WTC11 (cell line): Measurements from ENCODE around the gene RTN4. TPM values are rescaled to one million over a fixed set of nuclear protein-coding genes. Genes with fewer than 3 reads are reported as not detected.

Source experiments
- ATAC-seq: fragments of 200-7000 bp; cut with Tn5 transposase; 2 replicates; pipeline ENCODE4 v1.10.0; 2021; ENCODE audit warnings: mild to moderate bottlenecking, moderate library complexity
- CTCF ChIA-PET: fragments of 300-600 bp; sonication (Branson Sonifier 250); formaldehyde crosslinking; loops from one replicate; lab custom pipeline; 2021; ENCODE audit warnings: antibody characterized with exemption; lab: Charles Lee
- POLR2A ChIA-PET: fragments of 350-600 bp; sonication (Branson Sonifier 250); formaldehyde crosslinking; loops from one replicate; lab custom pipeline; 2021; ENCODE audit warnings: antibody characterized with exemption; lab: Charles Lee
- DNase-seq: peaks from one replicate; pipeline ENCODE4 v3.0.0; 2021; ENCODE audit warnings: low spot score
- H3K27ac Mint-ChIP-seq: 2 replicates; pipeline ENCODE4 v1.8.0; 2021; ENCODE audit warnings: mixed read lengths
- H3K27me3 Mint-ChIP-seq: 2 replicates; pipeline ENCODE4 v1.8.0; 2021; ENCODE audit warnings: low read depth, mild to moderate bottlenecking, moderate library complexity, mixed read lengths
- H3K36me3 Mint-ChIP-seq: 2 replicates; pipeline ENCODE4 v1.8.0; 2021; ENCODE audit warnings: mixed read lengths
- H3K4me1 Mint-ChIP-seq: 2 replicates; pipeline ENCODE4 v1.8.0; 2022; ENCODE audit warnings: mixed read lengths
- H3K4me3 Mint-ChIP-seq: 2 replicates; pipeline ENCODE4 v1.8.0; 2021; ENCODE audit warnings: mild to moderate bottlenecking, moderate library complexity, mixed read lengths
- H3K9me3 Mint-ChIP-seq: 2 replicates; pipeline ENCODE4 v1.8.0; 2021; ENCODE audit warnings: mixed read lengths
- ATF1 ChIP-seq: sonication (generic); formaldehyde crosslinking; IDR thresholded peaks from 2 replicates; pipeline ENCODE4 v1.8.1; 2023; ENCODE audit warnings: mild to moderate bottlenecking, moderate library complexity, missing genetic modification reagents
- ATF2 ChIP-seq: sonication (generic); formaldehyde crosslinking; IDR thresholded peaks from 2 replicates; pipeline ENCODE4 v1.8.1; 2022; ENCODE audit warnings: low read depth, missing genetic modification reagents, borderline replicate concordance
- ATF6 ChIP-seq: sonication (generic); formaldehyde crosslinking; IDR thresholded peaks from 2 replicates; pipeline ENCODE4 v1.8.1; 2023; ENCODE audit warnings: mild to moderate bottlenecking, missing genetic modification reagents
- CREM ChIP-seq: sonication (generic); formaldehyde crosslinking; IDR thresholded peaks from 2 replicates; pipeline ENCODE4 v1.8.1; 2022; ENCODE audit warnings: mild to moderate bottlenecking, missing genetic modification reagents, moderate library complexity
- CTCF ChIP-seq: fragments of 200-600 bp; IDR thresholded peaks from 2 replicates; pipeline ENCODE4 v1.8.0; 2022; ENCODE audit warnings: antibody characterized with exemption
- E2F4 ChIP-seq: sonication (generic); formaldehyde crosslinking; IDR thresholded peaks from 2 replicates; pipeline ENCODE4 v1.8.1; 2022; ENCODE audit warnings: low read depth, mild to moderate bottlenecking, moderate library complexity, missing genetic modification reagents, borderline replicate concordance
- ELF4 ChIP-seq: sonication (generic); formaldehyde crosslinking; IDR thresholded peaks from 2 replicates; pipeline ENCODE4 v1.8.1; 2022; ENCODE audit warnings: low read depth, mild to moderate bottlenecking, moderate library complexity, missing genetic modification reagents
- ERG ChIP-seq: fragments of 250-450 bp; sonication (Bioruptor Pico); IDR thresholded peaks from 2 replicates; pipeline ENCODE4 v1.8.0; 2021; ENCODE audit warnings: mild to moderate bottlenecking
- FOXP1 ChIP-seq: sonication (generic); formaldehyde crosslinking; IDR thresholded peaks from 2 replicates; pipeline ENCODE4 v1.8.0; 2022; ENCODE audit warnings: missing genetic modification reagents, mild to moderate bottlenecking, moderate library complexity, borderline replicate concordance
- HMGXB4 ChIP-seq: sonication (generic); formaldehyde crosslinking; IDR thresholded peaks from 2 replicates; pipeline ENCODE4 v1.8.1; 2023; ENCODE audit warnings: mild to moderate bottlenecking, moderate library complexity, missing genetic modification reagents
- IRF1 ChIP-seq: sonication (generic); formaldehyde crosslinking; IDR thresholded peaks from 2 replicates; pipeline ENCODE4 v1.8.0; 2023; ENCODE audit warnings: missing genetic modification reagents
- MYBL2 ChIP-seq: sonication (generic); formaldehyde crosslinking; IDR thresholded peaks from 2 replicates; pipeline ENCODE4 v1.8.1; 2023; ENCODE audit warnings: mild to moderate bottlenecking, moderate library complexity, missing genetic modification reagents
- PREB ChIP-seq: sonication (generic); formaldehyde crosslinking; IDR thresholded peaks from 2 replicates; pipeline ENCODE4 v1.8.1; 2022; ENCODE audit warnings: mild to moderate bottlenecking, missing genetic modification reagents, moderate library complexity, borderline replicate concordance
- SP1 ChIP-seq: sonication (generic); formaldehyde crosslinking; conservative IDR thresholded peaks from 2 replicates; pipeline ENCODE4 v1.8.1; 2022; ENCODE audit warnings: missing genetic modification reagents
- TEAD4 ChIP-seq: sonication (generic); formaldehyde crosslinking; IDR thresholded peaks from 2 replicates; pipeline ENCODE4 v1.8.0; 2022; ENCODE audit warnings: mild to moderate bottlenecking, missing genetic modification reagents
- USF1 ChIP-seq: sonication (generic); formaldehyde crosslinking; IDR thresholded peaks from 2 replicates; pipeline ENCODE4 v1.8.0; 2022; ENCODE audit warnings: mild to moderate bottlenecking, missing genetic modification reagents
- USF2 ChIP-seq: sonication (generic); formaldehyde crosslinking; IDR thresholded peaks from 2 replicates; pipeline ENCODE4 v1.8.1; 2023; ENCODE audit warnings: mild to moderate bottlenecking, missing genetic modification reagents, moderate library complexity
- ZNF232 ChIP-seq: sonication (generic); formaldehyde crosslinking; IDR thresholded peaks from 2 replicates; pipeline ENCODE4 v1.8.0; 2022; ENCODE audit warnings: mild to moderate bottlenecking, missing genetic modification reagents
- ZNF317 ChIP-seq: sonication (generic); formaldehyde crosslinking; IDR thresholded peaks from 2 replicates; pipeline ENCODE4 v1.8.1; 2023; ENCODE audit warnings: low read depth, mild to moderate bottlenecking, moderate library complexity, missing genetic modification reagents, borderline replicate concordance
- ZNF396 ChIP-seq: fragments of 250-450 bp; sonication (Bioruptor Pico); IDR thresholded peaks from 2 replicates; pipeline ENCODE4 v1.8.0; 2021; ENCODE audit warnings: mild to moderate bottlenecking, moderate library complexity, borderline replicate concordance
- total RNA-seq: library from RNA; stranded (reverse); gene quantifications from 3 replicates; pipeline ENCODE4 v1.2.3, GENCODE V29; 2021

Gene RTN4
- total RNA-seq, 1 experiment from 2014 or later = 202 TPM

- ChIA-PET CTCF (interaction anchor here (0.7 kb wide), 1 partner anchor 110 kb away, joined by 3 read pairs; no protein-coding TSS in a partner anchor), POLR2A (no interaction called here)
- no peak for DNase-seq
- Mint-ChIP-seq H3K9me3 (no peaks in the 10 kb centered on the region), H3K4me3 (no peak overlapping the region), H3K4me1 (peaks cover 74% of the 10 kb centered on the region), H3K36me3 (no peaks in the 10 kb centered on the region), H3K27me3 (no peaks in the 10 kb centered on the region), H3K27ac (no peak overlapping the region; the same call in 1 of the 2 replicates)
- TF ChIP-seq ELF4 (CRISPR knock-in tag) (no peak), ERG (CRISPR knock-in tag) (no peak), CREM (CRISPR knock-in tag) (no peak), TEAD4 (CRISPR knock-in tag) (no peak), ATF1 (CRISPR knock-in tag) (no peak)
- ATAC-seq = no peak
These were observed 40.8 kb downstream of the RTN4 start for GRCh38 chr2:55009277-55010060.

GRCh38 chr2:55006306-55006705, 43.9 kb downstream of the RTN4 start:
- ChIA-PET CTCF (interaction anchor here (0.6 kb wide), 1 partner anchor 406 kb away, joined by 4 read pairs; no protein-coding TSS in a partner anchor), POLR2A (no interaction called here)
- Mint-ChIP-seq H3K36me3 (no peaks in the 10 kb centered on the region), H3K27ac (peak overlapping the region; percentile 8; the same call in 1 of the 2 replicates), H3K4me1 (peaks cover 58% of the 10 kb centered on the region), H3K27me3 (no peaks in the 10 kb centered on the region), H3K4me3 (no peak overlapping the region), H3K9me3 (no peaks in the 10 kb centered on the region)
- no peak for DNase-seq
- ATAC-seq = no peak
- TF ChIP-seq ATF2 (CRISPR knock-in tag) (no peak), ZNF396 (no peak), IRF1 (CRISPR knock-in tag) (no peak), FOXP1 (no peak), ATF6 (CRISPR knock-in tag) (no peak), ZNF232 (CRISPR knock-in tag) (no peak), HMGXB4 (CRISPR knock-in tag) (no peak), ZNF317 (CRISPR knock-in tag) (no peak), USF2 (CRISPR knock-in tag) (no peak), MYBL2 (CRISPR knock-in tag) (no peak), USF1 (CRISPR knock-in tag) (no peak), CTCF (no peak), E2F4 (CRISPR knock-in tag) (no peak), SP1 (CRISPR knock-in tag) (no peak), PREB (CRISPR knock-in tag) (no peak)
